Peyer's patch (tissue), 4 donors: ENCODE measurements around the gene INTS12. TPM values are rescaled to one million over a fixed set of nuclear protein-coding genes. Genes with fewer than 3 reads are reported as not detected.

ENCODE experiments used
- DNase-seq, 3 donors: peaks; one replicate each; pipeline ENCODE4 v3.0.0-alpha.2; 2017 to 2019
- H3K27ac ChIP-seq, 4 donors: fragments of 200-600 bp; sonication (generic); one replicate each; pipeline ENCODE4 v1.5.1; 2016 to 2019
- H3K27me3 ChIP-seq, 2 donors: fragments of 200-600 bp; sonication (generic); one replicate each; pipeline ENCODE4 v1.5.1; 2019
- H3K36me3 ChIP-seq, 3 donors: fragments of 200-600 bp; sonication (generic); one replicate each; pipeline ENCODE4 v1.5.1; 2016 to 2019
- H3K4me1 ChIP-seq, 4 donors: fragments of 200-600 bp; sonication (generic); one replicate each; pipeline ENCODE4 v1.5.1; 2016 to 2019
- H3K4me3 ChIP-seq, 4 donors: fragments of 200-600 bp; sonication (generic); 1 replicate in 3 of 4; 2 replicates in 1 of 4; pipeline ENCODE4 v1.5.1; 2016 to 2019; ENCODE audit warnings: mild to moderate bottlenecking in 1 of 4
- H3K9me3 ChIP-seq, 4 donors: fragments of 200-600 bp; sonication (generic); one replicate each; pipeline ENCODE4 v1.5.1; 2016 to 2019; ENCODE audit warnings: mild to moderate bottlenecking in 1 of 4
- CTCF ChIP-seq, 6 experiments: fragments of 450-650 bp in 4 of 6; fragments of 200-600 bp in 2 of 6; sonication (generic) in 1 of 6; IDR thresholded peaks; one replicate each; pipeline ENCODE4 v1.5.1; 2017 to 2019; ENCODE audit warnings: antibody characterized with exemption in 6 of 6, mild to moderate bottlenecking in 3 of 6, moderate library complexity in 1 of 6
- POLR2A ChIP-seq, 2 donors: fragments of 450-650 bp; IDR thresholded peaks; one replicate each; pipeline ENCODE4 v1.5.1; 2017; ENCODE audit warnings: antibody characterized with exemption in 2 of 2, mild to moderate bottlenecking in 2 of 2, moderate library complexity in 2 of 2
- total RNA-seq, 4 donors: library from RNA; depleted of rRNA; stranded (reverse); fragments of >200 nt; gene quantifications; one replicate each; pipeline ENCODE4 v1.1.0, GENCODE V29; 2016

Gene INTS12
- total RNA-seq, 4 donors from 2014 or later = 2.5 to 25.3 (median 21.1) TPM

DNA sequence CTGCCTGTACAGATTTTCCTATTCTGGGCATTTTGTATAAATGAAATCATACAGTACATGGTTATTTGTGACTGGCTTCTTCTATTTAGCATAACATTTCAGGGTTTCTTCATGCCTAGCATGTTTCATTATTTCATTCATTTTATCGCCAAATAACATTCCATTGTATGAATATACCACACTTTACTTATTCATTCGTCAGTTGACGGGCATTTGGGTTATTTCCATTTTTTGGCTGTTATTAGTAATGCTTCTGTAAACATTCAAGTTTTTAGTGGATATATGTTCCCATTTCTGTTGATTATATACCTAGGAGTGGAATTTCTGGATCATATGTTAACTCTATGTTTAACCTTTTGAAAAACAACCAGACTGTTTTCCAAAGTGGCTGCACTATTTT, 47.5 kb downstream of the INTS12 start:
- H3K27me3 ChIP-seq = no peaks in the 10 kb centered on the region
- TF ChIP-seq POLR2A (IDR thresholded peaks at IDR 0.05) (no peak), CTCF (IDR thresholded peaks at IDR 0.05) (no peak)
- no peak for DNase-seq
- no peaks in the 10 kb centered on the region for H3K4me1 ChIP-seq
- H3K36me3 ChIP-seq = no peaks in the 10 kb centered on the region
- H3K4me3 ChIP-seq = no peak overlapping the region
- H3K27ac ChIP-seq = no peak overlapping the region
- no peaks in the 10 kb centered on the region for H3K9me3 ChIP-seq

GRCh38 chr4:105659190-105659589, 49.3 kb downstream of the INTS12 start:
- no peaks in the 10 kb centered on the region for H3K27me3 ChIP-seq
- TF ChIP-seq POLR2A (IDR thresholded peaks at IDR 0.05) = no peak
- no peak for TF ChIP-seq CTCF (IDR thresholded peaks at IDR 0.05)
- no peak overlapping the region for H3K4me3 ChIP-seq
- no peaks in the 10 kb centered on the region for H3K9me3 ChIP-seq
- H3K36me3 ChIP-seq = no peaks in the 10 kb centered on the region
- H3K4me1 ChIP-seq = no peaks in the 10 kb centered on the region
- no peak overlapping the region for H3K27ac ChIP-seq
- no peak for DNase-seq

DNA sequence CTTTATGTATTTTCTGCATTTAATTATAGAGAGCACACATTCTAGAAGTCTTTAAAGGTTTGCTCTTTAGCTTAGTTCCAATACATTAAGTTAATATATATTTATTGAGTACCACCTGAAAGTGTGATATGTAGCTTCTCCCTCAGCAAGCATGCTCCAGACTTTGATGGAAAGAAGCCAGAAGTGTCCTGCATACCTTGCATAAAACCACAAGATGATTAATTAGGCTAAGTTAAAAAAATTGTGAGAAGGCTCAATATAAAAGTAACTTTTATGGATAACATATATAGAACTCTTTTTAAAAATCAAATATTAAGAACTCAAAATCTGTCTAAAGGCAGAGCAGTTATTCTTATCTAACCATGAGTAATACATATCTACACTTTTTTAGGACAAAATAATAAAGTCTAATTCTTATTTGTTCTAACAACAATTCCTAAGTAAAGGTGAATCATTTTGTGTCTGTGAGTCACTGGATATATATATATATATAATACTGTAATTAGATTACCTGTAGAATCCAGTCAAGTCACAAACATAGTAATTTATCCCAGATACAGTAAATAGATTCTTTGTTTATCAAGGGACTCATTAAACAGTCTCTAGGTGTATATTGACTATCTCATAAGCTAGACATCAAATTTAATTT, 51.2 kb downstream of the INTS12 start:
- no peak for DNase-seq
- Histone ChIP-seq H3K36me3 (no peaks in the 10 kb centered on the region), H3K27me3 (no peaks in the 10 kb centered on the region), H3K4me1 (no peaks in the 10 kb centered on the region), H3K4me3 (no peak overlapping the region), H3K27ac (no peak overlapping the region), H3K9me3 (no peaks in the 10 kb centered on the region)
- TF ChIP-seq POLR2A (IDR thresholded peaks at IDR 0.05) (no peak), CTCF (IDR thresholded peaks at IDR 0.05) (no peak)

GRCh38 chr4:105652286-105652888, 56.1 kb downstream of the INTS12 start:
- Histone ChIP-seq H3K36me3 (no peaks in the 10 kb centered on the region), H3K27me3 (no peaks in the 10 kb centered on the region), H3K4me3 (no peak overlapping the region), H3K9me3 (no peaks in the 10 kb centered on the region), H3K4me1 (no peaks in the 10 kb centered on the region), H3K27ac (no peak overlapping the region)
- DNase-seq = no peak
- no peak for TF ChIP-seq POLR2A (IDR thresholded peaks at IDR 0.05)
- no peak for TF ChIP-seq CTCF (IDR thresholded peaks at IDR 0.05)

DNA sequence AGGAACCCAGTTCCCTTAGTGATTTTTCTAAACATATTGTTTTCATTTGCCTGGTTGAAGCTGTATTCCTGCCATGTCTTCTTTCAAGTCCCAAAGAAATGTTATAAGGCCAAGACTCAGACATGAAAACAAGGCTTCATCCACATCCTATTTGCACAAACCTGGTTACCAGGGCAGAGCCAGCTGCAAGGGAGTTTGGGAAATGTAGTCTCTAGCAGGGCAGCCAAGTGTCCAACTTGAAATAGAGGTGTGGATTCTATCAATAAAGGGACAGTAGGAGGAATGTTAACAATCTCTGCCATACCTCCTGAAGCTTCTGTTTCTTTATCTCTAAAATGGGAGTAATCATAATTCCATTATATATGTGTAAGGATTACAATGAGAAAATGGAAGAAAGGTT, 56.6 kb downstream of the INTS12 start:
- Histone ChIP-seq H3K4me1 (no peaks in the 10 kb centered on the region), H3K27me3 (no peaks in the 10 kb centered on the region), H3K27ac (no peak overlapping the region), H3K36me3 (no peaks in the 10 kb centered on the region), H3K9me3 (no peaks in the 10 kb centered on the region), H3K4me3 (no peak overlapping the region)
- TF ChIP-seq CTCF (IDR thresholded peaks at IDR 0.05) (no peak), POLR2A (IDR thresholded peaks at IDR 0.05) (no peak)
- no peak for DNase-seq
